Hepatic stellate cell (primary cell): ENCODE data around the gene ZNF568.

ENCODE experiments used
- DNase-seq: peaks from one replicate; pipeline ENCODE4 v3.0.0; 2011; ENCODE audit warnings: low spot score

ZNF568 gene

GRCh38 chr19:36999313-36999712, 83.2 kb downstream of the ZNF568 start:
- DNase-seq: no peak

- peak; percentile 69 for DNase-seq
These were observed 91.6 kb downstream of the ZNF568 start for GRCh38 chr19:37007587-37008220.

- no peak for DNase-seq
These were observed 93.7 kb downstream of the ZNF568 start for GRCh38 chr19:37009871-37010270.

- DNase-seq: no peak
These were observed 96.1 kb downstream of the ZNF568 start for GRCh38 chr19:37012093-37012745.

- DNase-seq: no peak
These were observed 98.3 kb downstream of the ZNF568 start for GRCh38 chr19:37014456-37014855.

GRCh38 chr19:37045140-37045539, 129.0 kb downstream of the ZNF568 start:
- no peak for DNase-seq
